ENCODE results near the gene PSORS1C2.
"Not testable (repeated sequence)": the region's sequence is repeated elsewhere in the genome, so short reads cannot be mapped to it uniquely, and the experiment has no call there.

Gene PSORS1C2

DNA sequence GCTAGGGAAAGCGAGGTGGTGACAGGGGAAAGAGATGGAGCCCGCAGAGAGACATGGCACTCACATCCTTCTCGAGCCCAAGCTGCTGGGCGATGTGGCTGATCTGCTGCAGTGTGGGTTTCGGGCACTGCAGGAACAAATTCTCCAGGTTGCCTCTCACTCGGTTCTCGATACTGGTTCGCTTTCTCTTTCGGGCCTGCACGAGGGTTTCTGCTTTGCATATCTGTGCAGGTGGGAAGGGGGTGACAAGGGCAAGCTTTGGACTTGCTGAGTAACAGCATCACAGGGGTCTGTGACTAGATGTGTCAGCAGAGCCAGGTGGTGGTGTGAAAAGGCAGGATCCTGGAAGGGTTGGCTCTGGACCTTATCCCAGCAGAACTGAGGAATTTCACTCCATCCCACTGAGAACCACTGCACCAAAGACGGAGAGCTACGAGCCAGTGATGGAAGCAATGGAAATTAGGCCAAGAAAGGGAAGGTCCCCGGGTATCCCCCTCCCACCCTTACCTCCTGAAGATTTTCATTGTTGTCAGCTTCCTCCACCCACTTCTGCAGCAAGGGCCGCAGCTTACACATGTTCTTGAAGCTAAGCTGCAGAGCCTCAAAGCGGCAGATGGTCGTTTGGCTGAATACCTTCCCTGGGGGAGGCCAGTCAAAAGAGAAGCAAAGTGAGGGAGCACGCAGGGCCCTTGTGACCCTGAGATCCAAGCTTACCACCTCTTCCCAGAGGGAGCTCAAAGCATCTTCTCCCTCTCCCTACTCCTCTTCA, 26.4 kb upstream of the PSORS1C2 start:
- DNase-seq: not testable (repeated sequence)

DNA sequence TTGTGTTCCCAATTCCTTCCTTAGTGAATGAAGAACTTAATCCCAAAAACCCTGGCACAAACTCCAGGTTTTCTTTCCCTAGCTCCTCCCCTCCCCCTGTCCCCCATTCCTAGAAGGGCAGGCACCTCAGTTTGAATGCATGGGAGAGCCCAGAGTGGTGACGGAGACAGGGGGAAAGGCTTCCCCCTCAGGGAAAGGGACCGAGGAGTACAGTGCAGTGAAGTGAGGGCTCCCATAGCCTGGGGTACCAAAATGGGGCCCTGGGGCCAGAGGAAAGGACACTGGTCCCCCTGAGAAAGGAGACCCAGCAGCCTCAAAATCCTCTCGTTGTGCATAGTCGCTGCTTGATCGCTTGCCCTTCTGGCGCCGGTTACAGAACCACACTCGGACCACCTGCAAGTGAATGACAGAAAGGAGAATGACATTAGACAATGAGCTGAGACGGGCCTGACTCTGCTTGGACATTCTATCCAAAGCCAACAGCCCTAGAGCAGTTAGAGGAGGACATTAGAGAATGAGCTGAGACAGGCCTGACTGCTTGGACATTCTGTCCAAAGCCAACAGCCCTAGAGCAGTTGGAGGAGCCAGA, 25.7 kb upstream of the PSORS1C2 start:
- not testable (repeated sequence) for DNase-seq

DNA sequence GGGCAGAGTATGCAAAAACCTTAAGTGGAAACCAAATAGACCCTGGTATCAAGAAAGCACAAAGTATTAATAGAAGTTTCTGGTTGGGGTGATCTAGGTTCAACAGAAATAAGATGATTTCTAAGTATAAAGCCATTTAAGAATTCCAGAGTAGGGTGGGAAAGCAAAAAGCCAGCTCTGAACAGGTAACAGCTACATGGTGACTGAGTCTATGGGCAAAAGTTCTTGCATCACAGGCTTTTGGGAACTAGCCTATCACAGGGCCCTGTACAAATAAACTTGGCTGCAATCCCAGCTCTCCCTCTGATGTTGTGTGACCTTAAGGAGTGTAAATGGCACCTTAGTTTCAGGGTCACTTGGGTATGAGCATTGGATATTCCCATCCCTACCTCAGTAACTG, 25.1 kb upstream of the PSORS1C2 start:
- no peak for DNase-seq

DNA sequence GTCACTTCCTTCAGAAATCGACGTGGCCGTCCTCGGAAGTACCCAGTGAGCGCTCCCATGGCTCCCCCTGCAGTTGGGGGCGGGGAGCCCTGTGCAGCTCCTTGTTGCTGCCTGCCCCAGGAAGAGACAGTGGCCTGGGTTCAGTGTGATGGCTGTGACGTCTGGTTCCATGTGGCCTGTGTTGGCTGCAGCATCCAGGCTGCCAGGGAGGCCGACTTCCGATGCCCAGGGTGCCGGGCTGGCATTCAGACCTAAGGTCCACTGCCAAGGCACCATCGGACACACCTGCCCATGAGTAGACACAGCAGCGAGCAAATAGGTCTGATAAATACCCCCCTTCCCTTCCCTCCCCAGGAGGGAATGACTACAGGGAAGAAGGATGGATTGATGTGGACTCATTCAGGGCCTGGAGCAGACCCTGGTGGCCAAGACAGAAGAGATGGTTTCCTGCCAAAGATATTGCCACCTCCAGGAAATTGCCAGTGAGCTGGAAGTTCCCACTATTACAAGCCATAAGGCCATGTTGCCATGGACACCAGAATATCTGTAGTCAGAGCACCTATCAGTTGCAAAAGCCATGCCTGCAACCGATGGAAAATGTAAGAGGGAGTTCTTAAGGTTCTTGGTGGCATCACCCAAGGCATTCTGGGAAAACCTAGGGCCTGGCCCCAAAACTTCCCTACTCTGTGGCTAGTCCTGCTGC, 23.7 kb upstream of the PSORS1C2 start:
- no peak for DNase-seq

DNA sequence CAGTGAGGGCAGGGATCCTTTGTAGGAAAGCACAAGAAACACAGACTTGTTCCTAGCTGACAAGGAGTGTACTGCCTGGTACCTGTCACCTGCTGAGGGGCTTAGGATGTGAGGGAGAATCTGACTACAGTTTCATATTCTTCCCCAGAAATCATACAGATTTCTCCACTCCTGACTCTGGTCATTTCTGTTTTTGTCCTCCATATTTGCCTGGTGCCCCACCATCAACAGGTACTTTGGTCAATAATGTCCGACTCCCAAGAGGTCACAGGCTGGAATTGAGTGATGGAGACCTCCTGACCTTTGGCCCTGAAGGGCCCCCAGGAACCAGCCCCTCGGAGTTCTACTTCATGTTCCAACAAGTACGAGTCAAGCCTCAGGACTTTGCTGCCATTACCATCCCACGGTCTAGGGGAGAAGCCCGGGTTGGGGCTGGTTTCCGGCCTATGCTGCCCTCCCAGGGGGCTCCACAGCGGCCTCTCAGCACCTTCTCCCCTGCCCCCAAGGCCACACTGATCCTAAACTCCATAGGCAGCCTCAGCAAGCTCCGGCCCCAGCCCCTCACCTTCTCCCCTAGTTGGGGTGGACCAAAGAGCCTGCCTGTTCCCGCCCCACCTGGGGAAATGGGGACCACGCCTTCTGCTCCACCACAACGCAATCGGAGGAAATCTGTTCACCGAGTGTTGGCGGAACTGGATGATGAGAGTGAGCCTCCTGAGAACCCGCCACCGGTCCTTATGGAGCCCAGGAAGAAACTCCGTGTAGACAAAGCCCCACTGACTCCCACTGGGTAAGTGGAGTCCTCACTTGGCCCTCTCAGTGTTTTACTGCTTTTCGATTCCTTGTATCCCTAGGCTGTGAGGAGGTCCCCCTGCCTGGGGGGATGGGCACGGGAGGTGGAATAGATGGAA, 22.6 kb upstream of the PSORS1C2 start:
- no peak for DNase-seq

DNA sequence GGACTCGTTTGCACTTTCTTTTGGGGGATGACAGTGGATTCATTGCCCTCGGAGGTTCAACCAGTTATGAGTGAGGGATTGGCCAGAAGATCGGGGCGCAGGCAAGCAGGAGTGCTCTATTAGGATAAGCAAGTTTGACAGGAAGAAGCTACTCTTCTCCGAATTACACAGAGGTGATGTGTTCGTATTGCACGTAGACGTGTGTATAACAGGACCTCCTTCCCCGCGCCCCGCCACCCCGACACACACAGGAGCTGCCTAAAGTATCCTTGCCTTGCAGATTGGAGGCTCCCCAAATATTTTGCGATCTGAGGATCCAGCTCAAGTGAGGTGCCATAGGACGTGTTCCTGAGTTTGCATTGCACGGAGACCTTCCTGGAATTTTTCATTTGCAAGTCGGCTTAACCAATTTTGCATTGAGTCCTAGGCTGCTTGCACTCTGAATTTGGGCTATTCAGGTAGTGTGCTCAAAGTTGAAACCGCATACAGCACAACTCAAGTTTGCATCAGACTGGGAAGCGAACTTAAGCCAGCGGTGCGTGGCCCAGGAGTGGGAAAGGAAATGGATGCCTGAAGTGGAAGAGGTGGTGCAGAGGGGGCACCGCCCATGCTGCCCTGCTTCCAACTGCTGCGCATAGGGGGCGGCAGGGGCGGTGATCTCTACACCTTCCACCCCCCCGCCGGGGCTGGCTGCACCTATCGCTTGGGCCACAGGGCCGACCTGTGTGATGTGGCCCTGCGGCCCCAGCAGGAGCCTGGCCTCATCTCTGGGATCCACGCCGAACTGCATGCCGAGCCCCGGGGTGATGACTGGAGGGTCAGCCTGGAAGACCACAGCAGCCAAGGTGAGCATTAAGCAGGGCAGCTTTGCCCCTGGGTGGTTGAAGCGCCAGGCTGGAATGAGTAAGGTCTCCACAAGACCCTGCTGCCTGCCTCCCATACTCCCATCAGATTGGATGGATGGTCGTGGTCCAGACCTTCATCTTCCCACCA, 20.3 kb upstream of the PSORS1C2 start:
- DNase-seq: no peak

DNA sequence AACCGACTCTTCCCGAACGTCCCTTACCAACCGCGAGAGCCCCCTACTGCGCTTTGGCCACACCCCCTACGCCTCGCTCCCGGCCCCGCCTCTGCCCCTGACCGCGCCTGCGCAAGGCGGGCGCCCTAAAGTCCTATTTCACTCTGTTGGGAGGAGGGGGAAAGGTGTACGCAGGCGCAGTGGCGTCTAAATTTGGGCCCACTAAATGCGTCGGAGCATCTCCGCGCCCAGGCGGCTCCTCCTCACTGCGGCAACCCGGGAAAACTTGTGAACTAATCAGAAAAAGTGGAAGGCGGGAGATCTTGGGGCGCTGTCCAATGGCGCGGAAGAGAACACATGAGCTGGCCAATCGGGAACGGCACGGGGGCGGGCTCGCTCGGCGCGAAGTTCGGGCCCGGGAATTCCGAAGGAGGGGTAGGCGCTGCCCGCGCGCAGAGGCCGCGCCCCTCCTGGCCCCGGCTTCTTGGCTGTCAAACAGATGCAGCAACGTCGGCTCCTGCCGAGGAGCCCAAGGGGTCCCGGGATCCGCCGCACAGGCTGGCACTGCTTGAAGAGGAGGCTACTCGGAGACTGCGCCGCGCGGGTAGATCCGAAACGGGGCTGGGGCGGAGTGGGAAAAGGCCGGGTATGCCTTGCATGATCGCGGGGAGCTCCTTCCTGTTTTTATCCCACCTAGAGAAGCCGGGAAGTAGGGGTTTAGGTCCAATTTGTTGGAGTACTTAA, 19.4 kb upstream of the PSORS1C2 start, which contains the start of gene TCF19:
TSS of gene TCF19 (plus strand) at position 450 of the 723 bp plus-strand sequence. CDS start 881 bp downstream, outside the sequence.
- DNase-seq: peak; percentile 100

DNA sequence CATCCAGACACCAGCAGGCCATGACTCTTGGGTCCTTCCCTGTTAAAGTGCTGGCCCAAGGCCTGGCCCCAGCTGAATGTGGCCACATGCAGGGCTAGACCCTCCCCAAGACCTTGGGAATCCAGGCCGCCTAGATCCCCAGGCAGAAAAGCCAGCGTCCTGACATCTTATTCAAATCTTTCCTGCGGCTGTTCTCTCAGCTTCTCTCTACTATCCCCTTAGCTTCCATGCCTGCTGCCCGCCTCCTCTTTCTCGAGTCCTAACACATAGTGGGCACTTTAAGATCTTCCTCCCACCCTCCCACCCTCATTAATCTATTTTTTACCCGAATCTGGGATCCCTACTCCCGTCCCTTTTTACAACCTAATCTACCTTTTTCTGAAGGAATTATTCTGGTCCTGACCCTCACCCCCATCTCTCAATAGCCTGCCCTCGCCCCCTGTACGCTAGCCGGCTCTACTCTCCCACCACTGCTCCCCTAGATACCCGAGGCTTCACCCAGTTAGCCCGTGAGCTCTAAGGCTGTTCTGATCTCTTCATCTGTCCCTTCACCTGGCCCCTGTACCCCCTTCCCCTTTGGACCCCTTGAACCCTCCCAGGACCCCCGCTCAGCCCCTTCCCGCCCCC, 18.8 kb upstream of the PSORS1C2 start, which contains the start of gene CCHCR1:
TSS of gene CCHCR1 (minus strand) at position 290 of the 627 bp plus-strand sequence. CDS start at position 88, 202 bp downstream.
- no peak for DNase-seq

DNA sequence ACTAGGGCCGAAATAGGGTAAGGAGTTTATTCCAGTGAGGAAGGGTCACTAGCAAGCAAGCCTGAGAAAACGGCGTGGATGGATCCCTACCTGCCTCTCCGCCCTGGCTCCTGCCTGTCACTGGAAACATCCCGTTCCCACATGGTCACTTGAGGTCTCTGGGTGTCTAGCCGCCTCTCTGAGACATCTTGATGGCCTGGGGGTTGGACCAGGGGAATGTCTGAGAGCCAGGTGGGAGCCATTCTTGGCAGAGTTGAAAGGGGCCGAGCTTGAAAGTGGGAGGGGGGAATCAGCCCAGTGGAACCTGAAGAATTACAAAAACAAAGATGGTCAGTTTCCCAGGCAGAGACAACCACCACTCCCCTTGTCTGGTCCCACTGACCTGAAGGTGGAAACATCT, 17.8 kb upstream of the PSORS1C2 start:
- no peak for DNase-seq

DNA sequence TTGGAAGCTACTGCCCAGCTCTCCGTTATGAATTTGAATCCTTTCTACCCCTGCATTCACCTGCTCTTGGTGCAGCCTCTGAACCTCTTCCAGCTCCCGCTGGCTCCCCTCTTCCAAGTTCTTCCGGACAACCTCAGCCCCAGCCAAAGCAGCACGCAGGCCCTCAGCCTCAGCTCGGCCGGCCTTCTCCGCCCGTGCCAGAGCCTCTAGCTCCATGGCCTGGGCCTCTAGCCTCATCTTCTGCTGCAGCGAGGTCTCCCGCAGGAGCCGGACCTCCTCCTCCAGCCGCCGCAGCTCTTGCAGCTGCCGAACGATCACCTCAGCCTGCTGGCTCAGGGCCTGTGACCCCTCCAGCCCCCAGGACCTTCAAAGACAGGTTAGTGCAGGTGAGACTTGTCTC, 15.6 kb upstream of the PSORS1C2 start:
- DNase-seq: no peak

DNA sequence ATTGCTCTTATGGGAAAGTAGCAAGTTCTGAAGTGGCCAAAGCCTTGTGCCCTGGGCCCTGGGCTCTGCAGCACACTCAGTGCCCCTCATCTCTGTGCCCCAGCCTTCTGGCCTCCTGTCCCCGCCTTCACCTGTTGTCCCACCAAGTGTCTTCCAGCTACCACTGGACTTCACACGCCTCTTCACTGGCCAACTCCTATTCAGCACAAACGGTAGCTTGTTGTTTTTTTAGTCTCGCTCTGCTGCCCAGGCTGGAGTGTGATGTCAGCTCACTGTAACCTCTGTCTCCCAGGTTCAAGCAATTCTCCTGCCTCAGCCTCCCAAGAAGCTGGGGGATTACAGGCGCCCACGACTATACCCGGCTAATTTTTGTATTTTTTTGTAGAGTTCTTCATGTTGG, 13.9 kb upstream of the PSORS1C2 start:
- no peak for DNase-seq

DNA sequence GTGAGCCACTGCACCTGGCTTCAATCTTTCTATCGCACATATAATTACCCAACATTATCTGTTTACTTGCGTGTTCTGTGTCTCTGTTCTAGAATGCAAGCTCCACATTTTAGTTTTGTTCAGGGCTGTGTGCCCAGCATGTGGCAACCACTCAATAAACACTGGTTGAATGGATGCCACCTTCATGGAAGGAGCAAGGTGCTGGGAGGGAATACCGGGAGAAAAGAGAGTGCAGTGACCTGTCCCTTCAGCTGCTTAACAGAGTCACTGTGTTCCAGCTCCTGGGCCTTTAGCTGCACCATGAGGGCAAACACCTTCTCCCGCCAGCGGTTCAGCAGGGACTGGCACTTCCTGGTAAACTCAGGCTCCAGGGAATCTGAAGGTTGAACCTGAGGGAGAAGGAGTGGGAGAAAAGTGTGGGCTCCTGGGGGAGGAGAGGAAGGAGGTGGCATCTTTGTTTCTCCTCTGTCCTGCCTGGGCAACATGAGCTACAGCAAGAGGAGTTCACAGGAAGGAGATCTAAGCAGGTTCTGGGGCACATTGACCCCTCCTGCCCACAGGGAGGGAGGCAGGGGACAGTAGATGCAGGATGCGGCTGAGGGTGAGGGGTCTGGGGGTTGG, 11.1 kb upstream of the PSORS1C2 start:
- no peak for DNase-seq

DNA sequence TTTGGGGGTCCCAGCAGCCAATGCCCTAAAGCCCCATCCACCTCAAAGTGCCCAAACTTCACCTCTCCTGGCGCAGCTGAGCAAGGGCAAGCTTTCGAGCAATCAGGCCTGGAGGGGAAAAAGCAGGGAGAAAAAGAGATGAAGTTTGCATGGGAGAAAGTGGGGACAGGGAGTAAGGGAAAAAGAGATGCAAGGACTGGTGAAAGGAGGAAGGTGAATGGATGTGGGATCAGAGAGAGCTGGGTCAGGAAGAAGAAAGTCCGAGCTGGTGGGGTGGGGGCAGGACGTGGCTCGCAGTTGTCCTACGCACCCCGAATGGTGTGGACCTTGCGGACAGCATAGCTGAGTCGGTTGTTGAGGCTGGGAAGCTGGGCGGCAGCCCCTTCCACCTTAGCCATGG, 6.5 kb upstream of the PSORS1C2 start:
- DNase-seq: no peak

DNA sequence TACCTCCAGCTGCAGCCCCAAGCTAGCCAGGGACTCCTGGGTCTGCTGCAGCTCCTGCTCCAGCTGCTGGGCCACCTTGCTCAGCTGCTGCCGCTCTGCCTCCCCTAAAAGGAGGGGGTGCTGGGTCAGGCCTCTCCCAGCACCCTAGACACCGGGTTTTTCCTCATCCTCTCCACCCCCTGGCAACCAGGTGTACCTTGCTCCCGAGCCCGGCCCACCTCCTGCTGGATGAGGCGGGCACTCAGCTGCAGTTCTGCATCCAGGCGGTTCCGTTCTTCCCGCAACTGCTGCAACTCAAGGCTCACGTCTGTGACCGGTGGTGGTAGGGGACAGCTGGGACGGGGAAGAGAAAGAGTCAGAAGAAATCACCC, 6.1 kb upstream of the PSORS1C2 start:
- no peak for DNase-seq

DNA sequence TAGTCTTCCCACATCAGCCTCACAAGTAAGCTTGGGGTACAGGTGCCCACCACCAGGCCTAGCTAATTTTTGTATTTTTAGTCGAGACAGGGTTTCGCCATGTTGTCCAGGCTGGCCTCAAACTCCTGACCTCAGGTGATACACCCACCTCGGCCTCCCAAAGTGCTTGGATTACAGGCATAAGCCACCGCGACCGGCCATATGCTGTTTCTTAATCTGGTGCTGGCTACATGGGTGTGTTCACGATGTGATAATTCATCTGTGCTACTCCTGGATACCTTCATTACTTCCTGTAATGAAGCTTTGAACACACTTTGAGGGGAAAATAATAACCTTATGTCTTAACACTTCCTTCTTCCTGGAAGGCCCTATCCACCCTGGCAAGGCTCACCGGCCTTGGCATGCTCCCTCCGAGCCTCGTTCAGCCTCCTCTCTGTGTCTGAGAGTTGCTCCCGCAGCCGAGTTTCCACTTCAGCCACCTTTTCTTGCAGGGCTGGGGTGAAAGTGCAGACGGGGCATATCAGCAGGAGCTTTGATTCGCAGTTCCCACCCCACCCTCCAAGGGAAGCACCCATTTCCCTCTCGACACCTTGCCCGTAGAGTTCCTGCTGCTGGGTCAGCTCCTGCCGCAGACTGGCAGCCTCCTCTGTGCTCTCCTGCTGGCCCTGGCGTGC, 5.6 kb upstream of the PSORS1C2 start:
- DNase-seq: no peak

DNA sequence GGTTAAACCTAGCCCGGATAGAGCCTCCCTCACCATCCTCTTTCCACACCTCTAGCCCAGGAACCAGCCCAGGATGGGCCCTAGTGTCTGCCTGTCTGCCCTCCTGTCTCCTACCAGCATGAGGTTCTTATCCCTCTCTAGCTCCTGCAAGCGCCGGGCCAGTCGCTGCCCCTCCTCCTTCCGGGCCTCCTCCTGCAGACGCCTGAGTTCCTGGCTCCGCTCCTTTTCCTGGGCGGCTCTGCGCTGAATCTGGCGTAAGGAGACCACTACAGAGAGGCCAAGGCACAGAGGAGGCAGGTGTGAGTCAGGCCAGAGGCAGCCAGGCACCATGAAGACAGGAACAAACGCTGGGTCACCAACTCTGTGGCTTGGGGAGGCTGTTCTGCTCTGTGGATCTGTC, 4.3 kb upstream of the PSORS1C2 start:
- no peak for DNase-seq

DNA sequence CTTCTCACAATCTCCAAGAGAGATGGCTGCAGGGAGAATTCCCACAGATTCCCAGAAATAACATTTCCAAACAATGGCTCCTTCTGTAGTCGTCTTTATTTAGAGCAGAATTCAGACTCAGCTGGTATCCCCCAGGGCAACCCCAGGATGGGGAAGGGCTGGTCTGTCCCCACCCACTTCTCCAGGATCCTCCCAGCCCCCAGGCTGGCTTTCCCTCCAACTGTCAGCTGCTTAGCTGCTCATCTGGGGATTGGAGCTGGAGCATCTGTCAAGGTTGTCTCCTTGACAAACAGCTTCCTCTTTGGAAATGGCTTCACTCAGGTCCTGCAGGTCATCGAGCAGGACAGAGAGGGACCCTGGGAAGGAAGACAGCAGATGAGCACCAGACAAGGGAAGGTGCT, 3.5 kb upstream of the PSORS1C2 start:
- DNase-seq: no peak

DNA sequence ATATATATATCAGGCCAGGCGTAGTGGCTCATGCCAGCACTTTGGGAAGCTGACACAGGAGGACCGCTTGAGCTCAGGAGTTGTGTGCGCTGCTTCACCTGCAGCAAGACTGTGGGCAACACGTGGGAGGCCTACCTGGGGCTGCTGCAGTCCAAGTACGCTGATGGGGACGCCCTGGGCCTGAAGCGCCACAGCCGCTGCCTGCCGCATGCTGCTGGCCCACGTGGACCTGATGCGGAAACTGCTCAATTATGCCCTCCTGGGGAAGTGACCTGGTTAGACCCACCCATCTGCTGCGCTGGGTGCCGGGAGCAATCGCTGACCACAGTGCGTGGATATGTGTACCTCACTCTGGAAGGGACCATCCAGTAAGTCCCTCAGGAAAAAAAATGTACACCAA, 1.8 kb upstream of the PSORS1C2 start:
- no peak for DNase-seq

DNA sequence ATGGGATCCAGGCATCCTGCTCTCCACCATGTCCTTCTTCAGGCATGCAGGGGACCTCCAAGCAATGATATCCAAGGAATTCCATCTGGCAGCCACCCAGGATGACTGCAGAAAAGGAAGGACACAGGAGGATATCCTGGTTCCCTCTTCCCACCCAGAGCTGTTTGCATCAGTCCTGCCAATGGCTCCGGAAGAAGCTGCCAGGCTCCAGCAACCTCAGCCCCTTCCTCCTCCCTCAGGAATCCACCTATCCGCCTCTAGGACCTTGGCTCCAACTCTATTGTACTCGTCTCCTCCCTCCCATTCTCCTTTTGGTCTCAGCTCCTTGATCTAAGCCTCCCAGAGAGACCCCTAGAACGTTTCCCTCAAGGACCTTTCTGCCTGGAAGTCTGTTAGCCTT, 733 bp upstream of the PSORS1C2 start:
- DNase-seq: no peak

Data from suppressor macrophage treated with lipopolysaccharide for 4 hours (primary cell).